ENCODE results near the gene SMIM23.
"Not testable (repeated sequence)": the region's sequence is repeated elsewhere in the genome, so short reads cannot be mapped to it uniquely, and the experiment has no call there.

- not testable (repeated sequence) for TF ChIP-seq CTCF (conservative IDR thresholded peaks at IDR 0.05; ENCODE audit: low read depth, low read length); EZH2phosphoT487 (IDR thresholded peaks at IDR 0.05; ENCODE audit: borderline replicate concordance, low read length)
These were observed 3.9 kb upstream of the SMIM23 start for GRCh38 chr5:171781744-171782143.
